GM19351 (cell line): ENCODE measurements around the gene AK5.

Source experiments
- ATAC-seq: cut with Tn5 transposase; IDR thresholded peaks from one replicate; pipeline ENCODE4 v1.9.1; 2021; ENCODE audit warnings: mild to moderate bottlenecking, moderate library complexity; ENCODE audit not compliant: unreplicated experiment

Gene AK5

GRCh38 chr1:77430966-77431690 lies 149.3 kb downstream of the AK5 start:
- no peak for ATAC-seq

GRCh38 chr1:77433934-77434333 lies 152.1 kb downstream of the AK5 start:
- no peak for ATAC-seq

- ATAC-seq = no peak
Observed at GRCh38 chr1:77434967-77435366, 153.1 kb downstream of the AK5 start.

GRCh38 chr1:77438236-77438913 lies 156.6 kb downstream of the AK5 start:
- no peak for ATAC-seq

GRCh38 chr1:77446841-77447555 lies 165.2 kb downstream of the AK5 start:
- ATAC-seq = no peak

GRCh38 chr1:77447669-77448068 lies 165.8 kb downstream of the AK5 start:
- no peak for ATAC-seq

GRCh38 chr1:77459881-77460280 lies 178.1 kb downstream of the AK5 start:
- ATAC-seq = no peak

GRCh38 chr1:77461691-77462090 lies 179.9 kb downstream of the AK5 start:
- no peak for ATAC-seq

GRCh38 chr1:77463216-77463615 lies 181.4 kb downstream of the AK5 start:
- no peak for ATAC-seq

GRCh38 chr1:77465139-77465538 lies 183.3 kb downstream of the AK5 start:
- ATAC-seq = no peak

- ATAC-seq = no peak
Observed at GRCh38 chr1:77465922-77466321, 184.1 kb downstream of the AK5 start.

- ATAC-seq = no peak
Observed at GRCh38 chr1:77467021-77467595, 185.3 kb downstream of the AK5 start.

- no peak for ATAC-seq
Observed at GRCh38 chr1:77467741-77468140, 185.9 kb downstream of the AK5 start.

GRCh38 chr1:77468257-77468948 lies 186.6 kb downstream of the AK5 start:
- no peak for ATAC-seq

- no peak for ATAC-seq
Observed at GRCh38 chr1:77468949-77469710, 187.3 kb downstream of the AK5 start.

GRCh38 chr1:77471691-77472090 lies 189.9 kb downstream of the AK5 start:
- ATAC-seq = no peak

- no peak for ATAC-seq
Observed at GRCh38 chr1:77473690-77474089, 191.9 kb downstream of the AK5 start.

GRCh38 chr1:77475641-77476040 lies 193.8 kb downstream of the AK5 start:
- no peak for ATAC-seq

GRCh38 chr1:77476475-77476874 lies 194.7 kb downstream of the AK5 start:
- ATAC-seq = no peak

- ATAC-seq = no peak
Observed at GRCh38 chr1:77484334-77484733, 202.5 kb downstream of the AK5 start.
